B cell (primary cell): ENCODE measurements around the gene RNH1. TPM values are rescaled to one million over a fixed set of nuclear protein-coding genes. Genes with fewer than 3 reads are reported as not detected.

Source experiments
- ATAC-seq: fragments of 200-7000 bp; cut with Tn5 transposase; one replicate; pipeline ENCODE4 v1.10.0; 2021; ENCODE audit warnings: low read depth, mild to moderate bottlenecking, moderate number of reproducible peaks, moderate library complexity
- CTCF ChIA-PET: fragments of 350-600 bp; sonication (Branson Sonifier 250); formaldehyde crosslinking; loops from one replicate; lab custom pipeline; 2021; ENCODE audit warnings: antibody characterized with exemption, inconsistent platforms; lab: Charles Lee
- POLR2A ChIA-PET: fragments of 350-600 bp; sonication (Branson Sonifier 250); formaldehyde crosslinking; loops from one replicate; lab custom pipeline; 2021; ENCODE audit warnings: antibody characterized with exemption; lab: Charles Lee
- DNase-seq: peaks from one replicate; pipeline ENCODE4 v3.0.0; 2013
- H2AFZ ChIP-seq: 2 replicates; pipeline ENCODE4 v1.6.1; 2012; ENCODE audit warnings: mild to moderate bottlenecking, low read depth, low read length; ENCODE audit not compliant: insufficient read depth, poor library complexity, severe bottlenecking
- H3K27ac ChIP-seq, 2 donors: 1 replicate in 1 of 2; 2 replicates in 1 of 2; pipeline ENCODE4 v1.5.1; 2012 to 2013; ENCODE audit warnings: low read length in 2 of 2, mild to moderate bottlenecking in 2 of 2, moderate library complexity in 1 of 2
- H3K27me3 ChIP-seq, 4 experiments: fragments of 200-600 bp in 1 of 4; sonication (generic) in 1 of 4; replicated peaks in 1 of 4; 1 replicate in 2 of 4; 2 replicates in 2 of 4; pipeline versions ENCODE4 v1.6.1 to v1.7.0; 2013 to 2016; ENCODE audit warnings: low read length in 3 of 4, mild to moderate bottlenecking in 2 of 4, mixed read lengths in 1 of 4, moderate library complexity in 1 of 4; ENCODE audit not compliant: insufficient read depth in 4 of 4, control insufficient read depth in 3 of 4; ENCODE audit errors: control extremely low read depth in 1 of 4
- H3K36me3 ChIP-seq, 2 experiments: replicated peaks in 1 of 2; 1 replicate in 1 of 2; 2 replicates in 1 of 2; pipeline versions ENCODE4 v1.6.1 to v1.7.1; 2013; ENCODE audit warnings: low read length in 1 of 2; ENCODE audit not compliant: insufficient read depth in 2 of 2, control insufficient read depth in 1 of 2; ENCODE audit errors: control extremely low read depth in 1 of 2, extremely low read depth in 1 of 2
- H3K4me1 ChIP-seq, 2 donors: fragments of 200-600 bp in 1 of 2; sonication (generic) in 1 of 2; 1 replicate in 1 of 2; 2 replicates in 1 of 2; pipeline versions ENCODE4 v1.5.1 to v1.6.1; 2013 to 2017; ENCODE audit warnings: low read length in 2 of 2; ENCODE audit not compliant: control insufficient read depth in 2 of 2, insufficient read depth in 2 of 2
- H3K4me2 ChIP-seq: replicated peaks from 2 replicates; pipeline ENCODE3; 2012; ENCODE audit warnings: mild to moderate bottlenecking, low read depth, low read length; ENCODE audit not compliant: poor library complexity, severe bottlenecking
- H3K4me3 ChIP-seq, 5 experiments: fragments of 200-600 bp in 1 of 5; sonication (generic) in 1 of 5; 1 replicate in 3 of 5; 2 replicates in 2 of 5; pipeline versions ENCODE4 v1.5.1 to v1.7.0; 2011 to 2016; ENCODE audit warnings: low read length in 4 of 5, mild to moderate bottlenecking in 4 of 5, low read depth in 2 of 5, control low read depth in 1 of 5, moderate library complexity in 1 of 5; ENCODE audit not compliant: insufficient read depth in 1 of 5; ENCODE audit errors: control extremely low read depth in 1 of 5, extremely low read depth in 1 of 5
- H3K79me2 ChIP-seq: fragments of 200-600 bp; sonication (generic); one replicate; pipeline ENCODE4 v1.6.0; 2016; ENCODE audit warnings: low read length; ENCODE audit not compliant: control insufficient read depth, insufficient read depth
- H3K9ac ChIP-seq: fragments of 200-600 bp; sonication (generic); 2 replicates; pipeline ENCODE4 v1.6.1; 2017; ENCODE audit warnings: mild to moderate bottlenecking, low read length, moderate library complexity
- H3K9me3 ChIP-seq, 3 donors: one replicate each; pipeline versions ENCODE4 v1.6.1 to v1.7.1; 2013; ENCODE audit warnings: low read length in 2 of 3; ENCODE audit not compliant: control insufficient read depth in 2 of 3, insufficient read depth in 1 of 3; ENCODE audit errors: control extremely low read depth in 1 of 3
- H4K20me1 ChIP-seq: 2 replicates; pipeline ENCODE4 v1.6.0; 2012; ENCODE audit warnings: mild to moderate bottlenecking, low read length; ENCODE audit not compliant: insufficient read depth, control insufficient read depth, poor library complexity, severe bottlenecking
- H3K27ac Mint-ChIP-seq: one replicate; pipeline ENCODE4 v1.8.0; 2021; ENCODE audit warnings: mixed read lengths
- H3K27me3 Mint-ChIP-seq: one replicate; pipeline ENCODE4 v1.8.0; 2021; ENCODE audit warnings: mixed read lengths
- H3K4me1 Mint-ChIP-seq: one replicate; pipeline ENCODE4 v1.8.0; 2021; ENCODE audit warnings: mixed read lengths
- H3K4me3 Mint-ChIP-seq: one replicate; pipeline ENCODE4 v1.8.0; 2021; ENCODE audit warnings: mixed read lengths
- H3K9me3 Mint-ChIP-seq: one replicate; pipeline ENCODE4 v1.8.0; 2022; ENCODE audit warnings: mixed read lengths; ENCODE audit not compliant: insufficient read depth
- CTCF ChIP-seq: fragments of 200-600 bp; IDR thresholded peaks from one replicate; pipeline ENCODE4 v1.8.0; 2022; ENCODE audit warnings: antibody characterized with exemption, mild to moderate bottlenecking
- EZH2 ChIP-seq: IDR thresholded peaks from 2 replicates; pipeline ENCODE4 v1.6.1; 2012; ENCODE audit warnings: borderline replicate concordance, low read depth, mild to moderate bottlenecking, moderate library complexity, low read length; ENCODE audit not compliant: insufficient read depth, poor library complexity, severe bottlenecking
- WGBS: methylation state at CpG from one replicate; pipeline ENCODE4 v1.1.5; 2013; ENCODE audit warnings: missing lambda C conversion rate; ENCODE audit not compliant: insufficient coverage; 5-methylcytosine and 5-hydroxymethylcytosine counted together
- intact Hi-C: fragments of 100-400 bp; cut with micrococcal nuclease; formaldehyde crosslinking; loops from one replicate; pipeline ENCODE4 v1.10.0; 2022
- polyA plus RNA-seq: library from polyadenylated mRNA; depleted of rRNA; stranded (reverse); fragments of >200 nt; gene quantifications from 2 replicates; pipeline ENCODE4 v1.2.3, GENCODE V29; 2012
- total RNA-seq, 2 donors: library from RNA; stranded (reverse); fragments of 120-200 nt in 1 of 2; gene quantifications; 1 replicate in 1 of 2; 2 replicates in 1 of 2; pipeline versions ENCODE4 v1.2.3 to v1.2.4, GENCODE V29; 2013 to 2022

Gene RNH1
- total and polyA plus RNA-seq, 2 donors (not counting 1 experiment from before 2014, with no cell fraction given) = 81.0 to 159 TPM

- DNase-seq (no peak), ATAC-seq (no peak)
- H3K9me3 Mint-ChIP-seq = no peaks in the 10 kb centered on the region
- Histone ChIP-seq H2AFZ (no peak overlapping the region), H3K36me3 (no peaks in the 10 kb centered on the region), H3K9ac (no peak overlapping the region), H3K4me3 (no peak overlapping the region), H3K27me3 (no peaks in the 10 kb centered on the region), H3K4me1 (no peaks in the 10 kb centered on the region), H3K79me2 (no peaks in the 10 kb centered on the region), H3K4me2 (no peak overlapping the region), H4K20me1 (no peaks in the 10 kb centered on the region), H3K9me3 (peaks cover 0 to 3% (median 0%) of the 10 kb centered on the region in 3 donors), H3K27ac (no peak overlapping the region)
- H3K4me3 Mint-ChIP-seq = no peak overlapping the region
- H3K27me3 Mint-ChIP-seq = no peaks in the 10 kb centered on the region
- H3K27ac Mint-ChIP-seq = no peak overlapping the region
- intact Hi-C loops = no loop called here
- 98% methylated on average over 38 of the region's 38 CpGs for WGBS
- no peaks in the 10 kb centered on the region for H3K4me1 Mint-ChIP-seq
- TF ChIP-seq CTCF (no peak), EZH2 (no peak)
- CTCF ChIA-PET = no interaction called here
- POLR2A ChIA-PET = no interaction called here
Observed at GRCh38 chr11:484616-485015, 22.4 kb downstream of the RNH1 start.

- intact Hi-C loops = no loop called here
- no peak overlapping the region for H3K27ac ChIP-seq
Observed at GRCh38 chr11:479311-479710, 27.7 kb downstream of the RNH1 start.

More at GRCh38 chr11:479311-479710, 27.7 kb downstream of the RNH1 start:
- DNase-seq (no peak), ATAC-seq (no peak)
- Histone ChIP-seq H2AFZ (no peak overlapping the region), H3K36me3 (no peaks in the 10 kb centered on the region), H3K9me3 (peaks cover 0 to 2% (median 0%) of the 10 kb centered on the region in 3 donors), H3K9ac (no peak overlapping the region), H3K27me3 (no peaks in the 10 kb centered on the region), H3K4me1 (no peaks in the 10 kb centered on the region), H3K4me2 (no peak overlapping the region), H4K20me1 (no peaks in the 10 kb centered on the region), H3K79me2 (peaks cover 5% of the 10 kb centered on the region), H3K4me3 (no peak overlapping the region)
- Mint-ChIP-seq H3K27me3 (no peaks in the 10 kb centered on the region), H3K4me3 (no peak overlapping the region), H3K9me3 (no peaks in the 10 kb centered on the region), H3K27ac (no peak overlapping the region), H3K4me1 (no peaks in the 10 kb centered on the region)
- ChIA-PET CTCF (no interaction called here), POLR2A (no interaction called here)
- TF ChIP-seq EZH2 (no peak), CTCF (no peak)
- 97% methylated on average over 11 of the region's 13 CpGs for WGBS
